Left lung (tissue), 10 donors: ENCODE data around the gene SOCS3. TPM values are rescaled to one million over a fixed set of nuclear protein-coding genes. Genes with fewer than 3 reads are reported as not detected.

Experiments used
- ATAC-seq: fragments of 200-7000 bp; cut with Tn5 transposase; one replicate; pipeline ENCODE4 v1.9.1; 2020; ENCODE audit warnings: moderate library complexity
- DNase-seq, 4 donors: peaks; one replicate each; pipeline ENCODE4 v3.0.0-alpha.2; 2013 to 2020
- H3K27ac ChIP-seq, 2 donors: fragments of 200-600 bp; sonication (generic) in 1 of 2; one replicate each; pipeline versions ENCODE4 v1.5.0 to v1.8.0; 2020 to 2021
- H3K27me3 ChIP-seq, 2 donors: fragments of 200-600 bp; sonication (generic) in 1 of 2; one replicate each; pipeline versions ENCODE4 v1.5.0 to v1.8.0; 2020 to 2021
- H3K36me3 ChIP-seq, 2 donors: fragments of 200-600 bp; sonication (generic) in 1 of 2; one replicate each; pipeline versions ENCODE4 v1.5.0 to v1.8.0; 2020 to 2021
- H3K4me1 ChIP-seq, 2 donors: fragments of 200-600 bp; one replicate each; pipeline ENCODE4 v1.8.0; 2021
- H3K4me3 ChIP-seq, 2 donors: fragments of 200-600 bp; sonication (generic) in 1 of 2; one replicate each; pipeline versions ENCODE4 v1.5.0 to v1.8.0; 2020 to 2021; ENCODE audit warnings: mild to moderate bottlenecking in 1 of 2
- H3K9me3 ChIP-seq, 2 donors: fragments of 200-600 bp; sonication (generic) in 1 of 2; one replicate each; pipeline versions ENCODE4 v1.5.0 to v1.8.0; 2020 to 2021
- intact Hi-C, 2 donors: fragments of 100-400 bp; cut with DNase I; formaldehyde crosslinking; loops; one replicate each; pipeline versions ENCODE4 v1.11.2 to v1.14.2; 2022
- polyA plus RNA-seq, 6 donors: library from polyadenylated mRNA; unstranded; fragments of 120-200 nt; gene quantifications; one replicate each; pipeline ENCODE4 v1.2.1, GENCODE V29; 2013; ENCODE audit not compliant: insufficient read length in 6 of 6
- total RNA-seq, 2 donors: library from RNA; stranded (reverse); fragmentation: NEBNext Ultra II Directional; extraction: Animal tissue kit (Norgen Biotek cat#: 25700); gene quantifications; one replicate each; pipeline ENCODE4 v1.2.1, GENCODE V29; 2021
- TF ChIP-seq, protein P1 (sequence below), 2 donors: fragments of 200-600 bp; sonication (generic) in 1 of 2; IDR thresholded peaks; one replicate each; pipeline versions ENCODE4 v1.5.0 to v1.8.0; 2021; ENCODE audit warnings: antibody characterized with exemption in 2 of 2
- donor health status: DM: no; HTN: yes; CAD: no.
- donor health status: DM: no; HTN: no; CAD: no.

Gene SOCS3
- total and polyA plus RNA-seq, 8 donors, result 4.7 to 118 (median 40.7) TPM

DNA sequence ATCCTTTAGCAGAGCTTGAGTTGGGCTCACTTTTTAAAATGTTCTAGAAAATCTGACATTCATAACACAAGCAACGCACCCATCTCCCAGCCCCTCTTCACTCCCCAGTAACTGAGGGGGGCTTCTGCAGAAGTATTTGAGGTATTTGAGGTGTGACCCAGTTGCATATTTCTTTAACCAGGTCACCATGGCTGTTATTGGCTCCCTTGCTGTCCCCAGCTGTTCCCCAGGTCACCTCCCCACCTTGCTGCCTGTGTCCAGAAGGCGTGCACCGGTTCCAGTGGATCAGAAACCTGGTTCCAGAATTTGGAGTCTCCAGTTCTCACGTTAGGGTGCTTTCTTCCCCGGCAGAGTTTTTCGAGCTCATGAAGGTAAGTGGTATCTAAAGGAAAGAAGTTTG lies 32.4 kb upstream of the SOCS3 start:
- ATAC-seq, result no peak
- Histone ChIP-seq H3K4me1 (peaks cover 28 to 96% of the 10 kb centered on the region in 2 donors), H3K4me3 (no peak overlapping the region), H3K27ac (peak overlapping the region in 1 of 2 donors; percentile 99), H3K27me3 (no peaks in the 10 kb centered on the region), H3K36me3 (peaks cover 0 to 68% of the 10 kb centered on the region in 2 donors), H3K9me3 (no peaks in the 10 kb centered on the region)
- intact Hi-C loops, result no loop called here
- peak in 1 of 4 donors; percentile 28 for DNase-seq
- TF ChIP-seq, protein P1, sequence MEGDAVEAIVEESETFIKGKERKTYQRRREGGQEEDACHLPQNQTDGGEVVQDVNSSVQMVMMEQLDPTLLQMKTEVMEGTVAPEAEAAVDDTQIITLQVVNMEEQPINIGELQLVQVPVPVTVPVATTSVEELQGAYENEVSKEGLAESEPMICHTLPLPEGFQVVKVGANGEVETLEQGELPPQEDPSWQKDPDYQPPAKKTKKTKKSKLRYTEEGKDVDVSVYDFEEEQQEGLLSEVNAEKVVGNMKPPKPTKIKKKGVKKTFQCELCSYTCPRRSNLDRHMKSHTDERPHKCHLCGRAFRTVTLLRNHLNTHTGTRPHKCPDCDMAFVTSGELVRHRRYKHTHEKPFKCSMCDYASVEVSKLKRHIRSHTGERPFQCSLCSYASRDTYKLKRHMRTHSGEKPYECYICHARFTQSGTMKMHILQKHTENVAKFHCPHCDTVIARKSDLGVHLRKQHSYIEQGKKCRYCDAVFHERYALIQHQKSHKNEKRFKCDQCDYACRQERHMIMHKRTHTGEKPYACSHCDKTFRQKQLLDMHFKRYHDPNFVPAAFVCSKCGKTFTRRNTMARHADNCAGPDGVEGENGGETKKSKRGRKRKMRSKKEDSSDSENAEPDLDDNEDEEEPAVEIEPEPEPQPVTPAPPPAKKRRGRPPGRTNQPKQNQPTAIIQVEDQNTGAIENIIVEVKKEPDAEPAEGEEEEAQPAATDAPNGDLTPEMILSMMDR (IDR thresholded peaks at IDR 0.05), result no peak

DNA sequence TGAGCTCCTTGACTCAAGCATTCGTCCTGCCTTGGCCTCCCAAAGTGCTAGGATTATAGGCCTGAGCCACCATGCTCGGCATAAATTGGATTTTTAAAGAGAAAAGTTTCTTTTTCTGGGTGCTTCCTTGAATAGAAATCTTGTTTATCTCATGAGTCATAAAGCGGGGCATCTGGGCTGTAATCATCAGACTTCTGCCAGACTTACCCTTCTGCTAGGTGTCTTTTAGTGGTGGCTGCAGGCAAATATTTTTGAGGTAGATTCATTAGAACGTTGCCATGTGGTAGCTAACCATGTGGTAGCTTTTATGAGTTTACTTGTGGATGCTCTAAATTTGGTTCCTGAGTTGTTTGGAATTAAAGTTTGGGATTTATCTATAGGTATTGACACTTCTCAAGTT lies 32.0 kb upstream of the SOCS3 start:
- Histone ChIP-seq H3K27me3 (no peaks in the 10 kb centered on the region), H3K36me3 (peaks cover 0 to 63% of the 10 kb centered on the region in 2 donors), H3K27ac (peak overlapping the region; percentile 28 to 99), H3K9me3 (no peaks in the 10 kb centered on the region), H3K4me3 (no peak overlapping the region), H3K4me1 (peaks cover 28 to 96% of the 10 kb centered on the region in 2 donors)
- intact Hi-C loops, result no loop called here
- no peak for ATAC-seq
- TF ChIP-seq, protein P1 (IDR thresholded peaks at IDR 0.05), result no peak
- DNase-seq, result no peak

GRCh38 chr17:78391051-78391431 lies 31.2 kb upstream of the SOCS3 start:
- Histone ChIP-seq H3K4me3 (no peak overlapping the region), H3K4me1 (peaks cover 31 to 96% of the 10 kb centered on the region in 2 donors), H3K27ac (peak overlapping the region; percentile 28 to 99), H3K9me3 (no peaks in the 10 kb centered on the region), H3K27me3 (no peaks in the 10 kb centered on the region), H3K36me3 (peaks cover 0 to 55% of the 10 kb centered on the region in 2 donors)
- no peak for ATAC-seq
- TF ChIP-seq, protein P1 (IDR thresholded peaks at IDR 0.05), result no peak
- intact Hi-C loops, result no loop called here
- DNase-seq, result peak in 1 of 4 donors; percentile 31

DNA sequence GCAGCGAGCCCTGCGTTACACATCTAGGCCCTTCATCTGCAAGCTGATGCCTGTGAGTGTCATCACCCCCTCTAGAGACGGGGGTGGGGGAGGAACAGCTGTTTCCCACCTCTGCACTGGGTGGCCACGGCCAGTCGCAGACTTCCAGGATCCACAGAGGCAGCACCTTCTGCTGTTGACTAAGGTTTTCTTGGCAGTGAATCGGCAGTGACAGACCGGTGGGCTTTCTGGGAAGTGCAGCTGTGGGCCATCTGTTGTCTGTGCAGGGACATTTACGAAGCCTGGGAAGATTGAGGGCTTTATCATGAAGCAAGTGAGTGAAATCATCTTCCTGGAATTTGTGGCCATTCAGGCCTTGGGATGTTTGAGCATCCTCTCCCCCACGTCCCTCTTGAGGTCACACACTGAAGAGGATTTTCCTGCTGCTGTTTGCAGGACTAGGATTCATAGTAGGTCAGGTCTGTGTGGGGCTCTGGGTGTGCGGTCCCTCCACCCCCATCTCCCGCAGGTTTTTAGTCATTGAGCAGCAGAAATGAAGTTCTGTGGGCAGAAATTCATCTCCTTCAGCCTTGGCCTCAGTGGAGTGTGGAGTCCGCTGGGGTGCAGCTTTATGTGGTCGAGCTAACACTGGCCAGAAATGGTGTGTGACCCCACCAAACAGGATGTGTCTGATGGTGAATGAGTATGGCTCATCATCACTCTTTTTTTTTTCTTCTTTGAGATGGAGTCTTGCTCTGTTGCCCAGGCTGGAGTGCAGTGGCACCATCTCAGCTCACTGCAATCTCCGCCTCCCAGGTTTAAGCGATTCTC lies 30.6 kb upstream of the SOCS3 start:
- H3K4me1 ChIP-seq, result peaks cover 37 to 96% of the 10 kb centered on the region in 2 donors
- intact Hi-C loops, result no loop called here
- no peak for ATAC-seq

More for the DNA sequence above, 30.6 kb upstream of the SOCS3 start:
- no peaks in the 10 kb centered on the region for H3K27me3 ChIP-seq
- H3K4me3 ChIP-seq, result no peak overlapping the region
- peak in 1 of 4 donors; percentile 16 for DNase-seq
- peaks cover 0 to 49% of the 10 kb centered on the region in 2 donors for H3K36me3 ChIP-seq
- no peaks in the 10 kb centered on the region for H3K9me3 ChIP-seq
- TF ChIP-seq, protein P1 (IDR thresholded peaks at IDR 0.05), result no peak
- peak overlapping the region; percentile 44 to 99 for H3K27ac ChIP-seq
